Naive thymus-derived CD4-positive, alpha-beta T cell (primary cell): ENCODE results near the gene LIN7C. TPM values are rescaled to one million over a fixed set of nuclear protein-coding genes. Genes with fewer than 3 reads are reported as not detected.

Source experiments
- ATAC-seq: fragments of 150-1000 bp; cut with Tn5 transposase; 2 replicates; pipeline ENCODE4 v1.10.0; 2021; ENCODE audit warnings: mild to moderate bottlenecking, moderate library complexity
- CTCF ChIA-PET: fragments of 350-600 bp; sonication (Branson Sonifier 250); formaldehyde crosslinking; loops from one replicate; lab custom pipeline; 2021; ENCODE audit warnings: antibody characterized with exemption; lab: Charles Lee
- POLR2A ChIA-PET: fragments of 350-600 bp; sonication (Branson Sonifier 250); formaldehyde crosslinking; loops from one replicate; lab custom pipeline; 2021; ENCODE audit warnings: antibody characterized with exemption, inconsistent platforms; lab: Charles Lee
- DNase-seq, 9 donors: peaks; one replicate each; pipeline versions ENCODE4 v3.0.0 to v3.0.0-alpha.2; 2020 to 2022; ENCODE audit warnings: mixed read lengths in 1 of 9
- H3K27ac ChIP-seq: one replicate; pipeline ENCODE4 v1.7.0; 2013; ENCODE audit warnings: mild to moderate bottlenecking, low read depth, low read length, moderate library complexity
- H3K27me3 ChIP-seq, 2 donors: one replicate each; pipeline ENCODE4 v1.7.0; 2013; ENCODE audit warnings: low read length in 2 of 2, mild to moderate bottlenecking in 2 of 2, moderate library complexity in 2 of 2; ENCODE audit not compliant: control insufficient read depth in 2 of 2, insufficient read depth in 2 of 2
- H3K36me3 ChIP-seq, 3 experiments: 1 replicate in 2 of 3; 2 replicates in 1 of 3; pipeline ENCODE4 v1.7.0; 2013; ENCODE audit warnings: low read length in 3 of 3, mild to moderate bottlenecking in 3 of 3, moderate library complexity in 1 of 3; ENCODE audit not compliant: insufficient read depth in 3 of 3, control insufficient read depth in 2 of 3
- H3K4me1 ChIP-seq, 2 donors: one replicate each; pipeline ENCODE4 v1.7.0; 2013; ENCODE audit warnings: low read length in 2 of 2, mild to moderate bottlenecking in 2 of 2, moderate library complexity in 1 of 2; ENCODE audit not compliant: control insufficient read depth in 2 of 2, insufficient read depth in 2 of 2
- H3K4me3 ChIP-seq: 2 replicates; pipeline ENCODE4 v1.7.0; 2013; ENCODE audit warnings: mild to moderate bottlenecking, low read length
- H3K9me3 ChIP-seq, 3 experiments: 1 replicate in 2 of 3; 2 replicates in 1 of 3; pipeline ENCODE4 v1.7.0; 2013; ENCODE audit warnings: low read length in 3 of 3; ENCODE audit not compliant: control insufficient read depth in 2 of 3
- H3K27ac Mint-ChIP-seq, 9 donors: one replicate each; pipeline ENCODE4 v1.8.0; 2020 to 2022; ENCODE audit warnings: mixed read lengths in 9 of 9, mild to moderate bottlenecking in 8 of 9, moderate library complexity in 5 of 9, inconsistent platforms in 2 of 9
- H3K27me3 Mint-ChIP-seq, 5 donors: one replicate each; pipeline ENCODE4 v1.8.0; 2021 to 2022; ENCODE audit warnings: mixed read lengths in 5 of 5, mild to moderate bottlenecking in 1 of 5
- H3K36me3 Mint-ChIP-seq, 5 donors: one replicate each; pipeline ENCODE4 v1.8.0; 2020 to 2022; ENCODE audit warnings: mixed read lengths in 5 of 5, mild to moderate bottlenecking in 3 of 5, inconsistent platforms in 1 of 5
- H3K4me1 Mint-ChIP-seq, 7 donors: one replicate each; pipeline ENCODE4 v1.8.0; 2020 to 2022; ENCODE audit warnings: mixed read lengths in 7 of 7, mild to moderate bottlenecking in 3 of 7, inconsistent platforms in 1 of 7
- H3K4me3 Mint-ChIP-seq, 10 donors: one replicate each; pipeline ENCODE4 v1.8.0; 2020 to 2022; ENCODE audit warnings: mild to moderate bottlenecking in 10 of 10, mixed read lengths in 10 of 10, moderate library complexity in 6 of 10, inconsistent platforms in 2 of 10
- H3K9me3 Mint-ChIP-seq, 11 donors: one replicate each; pipeline ENCODE4 v1.8.0; 2020 to 2022; ENCODE audit warnings: mixed read lengths in 11 of 11, mild to moderate bottlenecking in 4 of 11, inconsistent platforms in 1 of 11, moderate library complexity in 1 of 11
- intact Hi-C, 2 donors: fragments of 100-400 bp; cut with micrococcal nuclease; formaldehyde crosslinking; loops; one replicate each; pipeline ENCODE4 v1.15.1; 2023
- polyA plus RNA-seq, 2 donors: library from polyadenylated mRNA; unstranded; fragments of 300-500 nt; fragmentation: Illumina TruSeq; gene quantifications; one replicate each; pipeline ENCODE4 v1.2.3, GENCODE V29; 2021
- total RNA-seq, 6 experiments: library from RNA in 5 of 6; stranded (reverse) in 5 of 6; gene quantifications; 1 replicate in 5 of 6; 2 replicates in 1 of 6; pipeline ENCODE4 v1.2.3 and lab custom pipeline; 2021 to 2026

Gene LIN7C
- total and polyA plus RNA-seq, 7 experiments from 2014 or later, result 11.5 to 31.3 (median 22.0) TPM

- no peak overlapping the region for H3K27ac ChIP-seq
- ChIA-PET POLR2A (no interaction called here), CTCF (no interaction called here)
- H3K36me3 ChIP-seq, result peaks cover 3 to 31% (median 13%) of the 10 kb centered on the region in 3 experiments
- H3K9me3 ChIP-seq, result no peaks in the 10 kb centered on the region
- peaks cover 20 to 27% of the 10 kb centered on the region in 2 donors for H3K4me1 ChIP-seq
- H3K36me3 Mint-ChIP-seq, result peaks cover 4 to 23% (median 5%) of the 10 kb centered on the region in 5 donors
- no peaks in the 10 kb centered on the region for H3K9me3 Mint-ChIP-seq
- H3K4me1 Mint-ChIP-seq, result peaks cover 18 to 66% (median 53%) of the 10 kb centered on the region in 7 donors
- H3K4me3 ChIP-seq, result no peak overlapping the region
- H3K27ac Mint-ChIP-seq, result no peak overlapping the region
- intact Hi-C loops, result no loop called here
- no peaks in the 10 kb centered on the region for H3K27me3 Mint-ChIP-seq
- DNase-seq, result no peak
- H3K4me3 Mint-ChIP-seq, result no peak overlapping the region
- no peak for ATAC-seq
- H3K27me3 ChIP-seq, result no peaks in the 10 kb centered on the region
Observed at GRCh38 chr11:27501100-27501499, 5.5 kb downstream of the LIN7C start.

GRCh38 chr11:27497911-27498310 is 8.7 kb downstream of the LIN7C start:
- H3K4me1 ChIP-seq, result peaks cover 9 to 13% of the 10 kb centered on the region in 2 donors

GRCh38 chr11:27497284-27497866 is 9.2 kb downstream of the LIN7C start:
- Histone ChIP-seq H3K4me1 (peaks cover 9 to 11% of the 10 kb centered on the region in 2 donors), H3K27ac (no peak overlapping the region), H3K27me3 (no peaks in the 10 kb centered on the region), H3K9me3 (no peaks in the 10 kb centered on the region), H3K4me3 (no peak overlapping the region), H3K36me3 (peaks cover 3 to 31% (median 21%) of the 10 kb centered on the region in 3 experiments)
- Mint-ChIP-seq H3K4me3 (peak overlapping the region in 1 of 10 donors; percentile 32), H3K36me3 (peaks cover 4 to 20% (median 5%) of the 10 kb centered on the region in 5 donors), H3K27ac (no peak overlapping the region), H3K4me1 (peaks cover 12 to 42% (median 30%) of the 10 kb centered on the region in 7 donors), H3K9me3 (no peaks in the 10 kb centered on the region), H3K27me3 (no peaks in the 10 kb centered on the region)
- intact Hi-C loops, result loop anchor here (1.0 to 2.0 kb wide), 4 partner anchors 9 to 313 kb away; partner anchors contain the start of genes CCDC34 (in 1 of the 2) and LIN7C (in 1 of the 2)
- peak; percentile 46 for ATAC-seq
- peak in 2 of 9 donors; percentile 13 to 22 for DNase-seq
- ChIA-PET POLR2A (interaction anchor here (0.5 kb wide), 1 partner anchor 15 kb away, joined by 3 read pairs; no protein-coding TSS in a partner anchor), CTCF (interaction anchor here (1.1 to 4.9 kb wide), 3 partner anchors 10 to 312 kb away, joined by 3 to 31 read pairs (median 5); no protein-coding TSS in a partner anchor)

More at GRCh38 chr11:27497911-27498310, 8.7 kb downstream of the LIN7C start:
- no peaks in the 10 kb centered on the region for H3K27me3 Mint-ChIP-seq
- no peaks in the 10 kb centered on the region for H3K27me3 ChIP-seq
- H3K9me3 Mint-ChIP-seq, result no peaks in the 10 kb centered on the region
- H3K27ac Mint-ChIP-seq, result no peak overlapping the region
- ATAC-seq, result no peak
- H3K27ac ChIP-seq, result no peak overlapping the region
- peaks cover 4 to 23% (median 5%) of the 10 kb centered on the region in 5 donors for H3K36me3 Mint-ChIP-seq
- DNase-seq, result no peak
- no peaks in the 10 kb centered on the region for H3K9me3 ChIP-seq
- ChIA-PET POLR2A (no interaction called here), CTCF (interaction anchor here (0.6 to 4.9 kb wide), 5 partner anchors 9 to 317 kb away, joined by 3 to 31 read pairs (median 4); no protein-coding TSS in a partner anchor)
- peaks cover 3 to 31% (median 21%) of the 10 kb centered on the region in 3 experiments for H3K36me3 ChIP-seq
- peaks cover 15 to 47% (median 35%) of the 10 kb centered on the region in 7 donors for H3K4me1 Mint-ChIP-seq
- H3K4me3 Mint-ChIP-seq, result no peak overlapping the region
- H3K4me3 ChIP-seq, result no peak overlapping the region
- intact Hi-C loops, result loop anchor here (1.0 to 2.0 kb wide), 4 partner anchors 8 to 314 kb away; partner anchors contain the start of genes CCDC34 (in 1 of the 2) and LIN7C (in 1 of the 2)

GRCh38 chr11:27496461-27496860 is 10.1 kb downstream of the LIN7C start:
- H3K9me3 ChIP-seq, result no peaks in the 10 kb centered on the region
- Mint-ChIP-seq H3K27ac (peak overlapping the region in 2 of 9 donors; percentile 32 to 42), H3K36me3 (peaks cover 0 to 19% (median 8%) of the 10 kb centered on the region in 5 donors), H3K9me3 (no peaks in the 10 kb centered on the region), H3K27me3 (no peaks in the 10 kb centered on the region), H3K4me1 (peaks cover 6 to 33% (median 21%) of the 10 kb centered on the region in 7 donors), H3K4me3 (no peak overlapping the region)
- intact Hi-C loops, result loop anchor here in 1 of 2 donors (2.0 kb wide), 1 partner anchor 134 kb away; the partner anchor contains the start of gene CCDC34
- H3K4me3 ChIP-seq, result no peak overlapping the region
- no peak overlapping the region for H3K27ac ChIP-seq
- peaks cover 3 to 33% (median 21%) of the 10 kb centered on the region in 3 experiments for H3K36me3 ChIP-seq
- peaks cover 5 to 9% of the 10 kb centered on the region in 2 donors for H3K4me1 ChIP-seq
- ChIA-PET POLR2A (no interaction called here), CTCF (interaction anchor here (0.6 to 4.9 kb wide), 4 partner anchors 11 to 312 kb away, joined by 4 to 31 read pairs (median 5); no protein-coding TSS in a partner anchor)
- DNase-seq (no peak), ATAC-seq (no peak)
- no peaks in the 10 kb centered on the region for H3K27me3 ChIP-seq

GRCh38 chr11:27495710-27496300 is 10.8 kb downstream of the LIN7C start:
- Mint-ChIP-seq H3K4me1 (peaks cover 6 to 33% (median 21%) of the 10 kb centered on the region in 7 donors), H3K27ac (peak overlapping the region in 1 of 9 donors; percentile 42), H3K36me3 (peaks cover 0 to 25% (median 8%) of the 10 kb centered on the region in 5 donors), H3K27me3 (no peaks in the 10 kb centered on the region), H3K4me3 (no peak overlapping the region), H3K9me3 (no peaks in the 10 kb centered on the region)
- ATAC-seq (no peak), DNase-seq (no peak)
- POLR2A ChIA-PET, result no interaction called here
- no peaks in the 10 kb centered on the region for H3K9me3 ChIP-seq
- H3K4me1 ChIP-seq, result peaks cover 5 to 9% of the 10 kb centered on the region in 2 donors
- no peak overlapping the region for H3K4me3 ChIP-seq
- CTCF ChIA-PET, result interaction anchor here (0.6 to 4.9 kb wide), 4 partner anchors 10 to 312 kb away, joined by 4 to 31 read pairs (median 5); no protein-coding TSS in a partner anchor
- peaks cover 3 to 35% (median 20%) of the 10 kb centered on the region in 3 experiments for H3K36me3 ChIP-seq
- intact Hi-C loops, result loop anchor here in 1 of 2 donors (2.0 kb wide), 1 partner anchor 133 kb away; the partner anchor contains the start of gene CCDC34
- H3K27me3 ChIP-seq, result no peaks in the 10 kb centered on the region
- H3K27ac ChIP-seq, result no peak overlapping the region

- peaks cover 0 to 12% (median 3%) of the 10 kb centered on the region in 5 donors for H3K36me3 Mint-ChIP-seq
- H3K4me3 ChIP-seq, result no peak overlapping the region
- CTCF ChIA-PET, result no interaction called here
- H3K9me3 ChIP-seq, result no peaks in the 10 kb centered on the region
- H3K4me1 Mint-ChIP-seq, result peaks cover 0 to 5% (median 0%) of the 10 kb centered on the region in 7 donors
- H3K36me3 ChIP-seq, result peaks cover 0 to 14% (median 6%) of the 10 kb centered on the region in 3 experiments
- no peak for ATAC-seq
- no peak for DNase-seq
- peak overlapping the region in 1 of 9 donors; percentile 13 for H3K27ac Mint-ChIP-seq
- H3K27me3 ChIP-seq, result no peaks in the 10 kb centered on the region
- no peaks in the 10 kb centered on the region for H3K9me3 Mint-ChIP-seq
- no peaks in the 10 kb centered on the region for H3K4me1 ChIP-seq
- H3K27me3 Mint-ChIP-seq, result no peaks in the 10 kb centered on the region
- intact Hi-C loops, result loop anchor here in 1 of 2 donors (5.0 kb wide), 1 partner anchor 967 kb away; no protein-coding TSS in a partner anchor
- H3K27ac ChIP-seq, result no peak overlapping the region
- no peak overlapping the region for H3K4me3 Mint-ChIP-seq
- POLR2A ChIA-PET, result no interaction called here
Observed at GRCh38 chr11:27489092-27489491, 17.5 kb downstream of the LIN7C start.
